Naive thymus-derived CD4-positive, alpha-beta T cell (primary cell): Measurements from ENCODE around the gene GSK3B. TPM values are rescaled to one million over a fixed set of nuclear protein-coding genes. Genes with fewer than 3 reads are reported as not detected.
A peak's percentile ranks its signal among the peaks of the same experiment; 100 is the strongest.
"Not testable (repeated sequence)": the region's sequence is repeated elsewhere in the genome, so short reads cannot be mapped to it uniquely, and the experiment has no call there.

Source experiments
- ATAC-seq: fragments of 150-1000 bp; cut with Tn5 transposase; 2 replicates; pipeline ENCODE4 v1.10.0; 2021; ENCODE audit warnings: mild to moderate bottlenecking, moderate library complexity
- CTCF ChIA-PET: fragments of 350-600 bp; sonication (Branson Sonifier 250); formaldehyde crosslinking; loops from one replicate; lab custom pipeline; 2021; ENCODE audit warnings: antibody characterized with exemption; lab: Charles Lee
- POLR2A ChIA-PET: fragments of 350-600 bp; sonication (Branson Sonifier 250); formaldehyde crosslinking; loops from one replicate; lab custom pipeline; 2021; ENCODE audit warnings: antibody characterized with exemption, inconsistent platforms; lab: Charles Lee
- DNase-seq, 9 donors: peaks; one replicate each; pipeline versions ENCODE4 v3.0.0 to v3.0.0-alpha.2; 2020 to 2022; ENCODE audit warnings: mixed read lengths in 1 of 9
- H3K27ac ChIP-seq: one replicate; pipeline ENCODE4 v1.7.0; 2013; ENCODE audit warnings: mild to moderate bottlenecking, low read depth, low read length, moderate library complexity
- H3K27me3 ChIP-seq, 2 donors: one replicate each; pipeline ENCODE4 v1.7.0; 2013; ENCODE audit warnings: low read length in 2 of 2, mild to moderate bottlenecking in 2 of 2, moderate library complexity in 2 of 2; ENCODE audit not compliant: control insufficient read depth in 2 of 2, insufficient read depth in 2 of 2
- H3K36me3 ChIP-seq, 3 experiments: 1 replicate in 2 of 3; 2 replicates in 1 of 3; pipeline ENCODE4 v1.7.0; 2013; ENCODE audit warnings: low read length in 3 of 3, mild to moderate bottlenecking in 3 of 3, moderate library complexity in 1 of 3; ENCODE audit not compliant: insufficient read depth in 3 of 3, control insufficient read depth in 2 of 3
- H3K4me1 ChIP-seq, 2 donors: one replicate each; pipeline ENCODE4 v1.7.0; 2013; ENCODE audit warnings: low read length in 2 of 2, mild to moderate bottlenecking in 2 of 2, moderate library complexity in 1 of 2; ENCODE audit not compliant: control insufficient read depth in 2 of 2, insufficient read depth in 2 of 2
- H3K4me3 ChIP-seq: 2 replicates; pipeline ENCODE4 v1.7.0; 2013; ENCODE audit warnings: mild to moderate bottlenecking, low read length
- H3K9me3 ChIP-seq, 3 experiments: 1 replicate in 2 of 3; 2 replicates in 1 of 3; pipeline ENCODE4 v1.7.0; 2013; ENCODE audit warnings: low read length in 3 of 3; ENCODE audit not compliant: control insufficient read depth in 2 of 3
- H3K27ac Mint-ChIP-seq, 9 donors: one replicate each; pipeline ENCODE4 v1.8.0; 2020 to 2022; ENCODE audit warnings: mixed read lengths in 9 of 9, mild to moderate bottlenecking in 8 of 9, moderate library complexity in 5 of 9, inconsistent platforms in 2 of 9
- H3K27me3 Mint-ChIP-seq, 5 donors: one replicate each; pipeline ENCODE4 v1.8.0; 2021 to 2022; ENCODE audit warnings: mixed read lengths in 5 of 5, mild to moderate bottlenecking in 1 of 5
- H3K36me3 Mint-ChIP-seq, 5 donors: one replicate each; pipeline ENCODE4 v1.8.0; 2020 to 2022; ENCODE audit warnings: mixed read lengths in 5 of 5, mild to moderate bottlenecking in 3 of 5, inconsistent platforms in 1 of 5
- H3K4me1 Mint-ChIP-seq, 7 donors: one replicate each; pipeline ENCODE4 v1.8.0; 2020 to 2022; ENCODE audit warnings: mixed read lengths in 7 of 7, mild to moderate bottlenecking in 3 of 7, inconsistent platforms in 1 of 7
- H3K4me3 Mint-ChIP-seq, 10 donors: one replicate each; pipeline ENCODE4 v1.8.0; 2020 to 2022; ENCODE audit warnings: mild to moderate bottlenecking in 10 of 10, mixed read lengths in 10 of 10, moderate library complexity in 6 of 10, inconsistent platforms in 2 of 10
- H3K9me3 Mint-ChIP-seq, 11 donors: one replicate each; pipeline ENCODE4 v1.8.0; 2020 to 2022; ENCODE audit warnings: mixed read lengths in 11 of 11, mild to moderate bottlenecking in 4 of 11, inconsistent platforms in 1 of 11, moderate library complexity in 1 of 11
- intact Hi-C, 2 donors: fragments of 100-400 bp; cut with micrococcal nuclease; formaldehyde crosslinking; loops; one replicate each; pipeline ENCODE4 v1.15.1; 2023
- polyA plus RNA-seq, 2 donors: library from polyadenylated mRNA; unstranded; fragments of 300-500 nt; fragmentation: Illumina TruSeq; gene quantifications; one replicate each; pipeline ENCODE4 v1.2.3, GENCODE V29; 2021
- total RNA-seq, 6 experiments: library from RNA in 5 of 6; stranded (reverse) in 5 of 6; gene quantifications; 1 replicate in 5 of 6; 2 replicates in 1 of 6; pipeline ENCODE4 v1.2.3 and lab custom pipeline; 2021 to 2026

The GSK3B gene
- total and polyA plus RNA-seq, 7 experiments from 2014 or later = 13.4 to 42.9 (median 36.0) TPM

DNA sequence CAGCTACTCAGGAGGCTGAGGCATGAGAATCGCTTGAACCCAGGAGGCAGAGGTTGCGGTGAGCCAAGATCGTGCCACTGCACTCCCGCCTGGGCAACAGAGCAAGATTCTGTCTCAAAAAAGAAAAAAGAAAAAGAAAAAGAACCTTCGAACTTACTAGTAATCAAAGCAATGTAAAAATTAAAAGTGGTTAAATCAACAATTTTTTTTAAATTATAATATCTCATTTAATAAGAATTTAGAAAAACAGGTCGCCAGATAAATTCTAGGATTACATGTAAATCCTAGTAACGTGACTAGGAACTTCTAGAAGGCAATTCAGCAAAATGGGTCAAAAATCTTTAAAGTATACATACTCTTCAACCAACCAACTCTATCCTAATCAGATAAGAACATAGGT, 37.2 kb downstream of the GSK3B start:
- peaks cover 0 to 14% (median 7%) of the 10 kb centered on the region in 11 donors for H3K9me3 Mint-ChIP-seq
- intact Hi-C loops = no loop called here
- DNase-seq (no peak), ATAC-seq (no peak)
- no peaks in the 10 kb centered on the region for H3K36me3 ChIP-seq
- CTCF ChIA-PET = no interaction called here
- H3K27me3 Mint-ChIP-seq = no peaks in the 10 kb centered on the region
- H3K4me1 ChIP-seq = peaks cover 14 to 16% of the 10 kb centered on the region in 2 donors
- H3K9me3 ChIP-seq = no peaks in the 10 kb centered on the region
- POLR2A ChIA-PET = no interaction called here
- H3K4me1 Mint-ChIP-seq = peaks cover 16 to 75% (median 70%) of the 10 kb centered on the region in 7 donors
- no peaks in the 10 kb centered on the region for H3K27me3 ChIP-seq
- H3K4me3 ChIP-seq = no peak overlapping the region
- no peak overlapping the region for H3K27ac Mint-ChIP-seq
- H3K4me3 Mint-ChIP-seq = no peak overlapping the region
- no peak overlapping the region for H3K27ac ChIP-seq
- peaks cover 0 to 32% (median 25%) of the 10 kb centered on the region in 5 donors for H3K36me3 Mint-ChIP-seq

DNA sequence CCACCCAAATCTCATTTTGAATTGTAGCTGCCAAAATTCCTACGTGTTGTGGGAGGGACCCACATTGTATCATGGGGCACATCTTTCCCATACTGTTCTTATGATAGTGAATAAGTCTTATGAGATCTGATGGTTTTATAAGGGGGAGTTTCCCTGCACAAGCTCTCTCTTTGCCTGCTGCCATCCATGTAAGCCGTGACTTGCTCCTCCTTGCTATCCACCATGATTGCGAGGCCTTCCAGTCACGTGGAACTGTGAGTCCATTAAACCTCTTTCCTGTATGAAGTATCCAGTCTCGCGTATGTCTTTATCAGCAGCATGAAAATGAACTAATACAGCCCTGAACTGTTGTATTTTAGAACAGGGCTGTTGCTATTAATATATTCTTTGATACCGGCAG, 40.6 kb downstream of the GSK3B start:
- Mint-ChIP-seq H3K27ac (peak overlapping the region in 4 of 9 donors; percentile 5 to 79 (median 38)), H3K9me3 (peaks cover 0 to 19% (median 7%) of the 10 kb centered on the region in 11 donors), H3K4me3 (peak overlapping the region in 3 of 10 donors; percentile 9 to 61 (median 40)), H3K4me1 (peaks cover 32 to 88% (median 77%) of the 10 kb centered on the region in 7 donors), H3K36me3 (peaks cover 0 to 36% (median 31%) of the 10 kb centered on the region in 5 donors)
- H3K9me3 ChIP-seq, H3K4me3 ChIP-seq, H3K27me3 ChIP-seq, ATAC-seq, H3K27ac ChIP-seq, CTCF ChIA-PET, H3K27me3 Mint-ChIP-seq, H3K36me3 ChIP-seq, DNase-seq: not testable (repeated sequence)
- POLR2A ChIA-PET = interaction anchor here (0.8 to 1.0 kb wide), 2 partner anchors 11 to 41 kb away, joined by 3 read pairs; no protein-coding TSS in a partner anchor
- H3K4me1 ChIP-seq = peaks cover 21 to 28% of the 10 kb centered on the region in 2 donors
- intact Hi-C loops = loop anchor here in 1 of 2 donors (5.0 kb wide), 1 partner anchor 39 kb away; the partner anchor contains the start of gene GSK3B

DNA sequence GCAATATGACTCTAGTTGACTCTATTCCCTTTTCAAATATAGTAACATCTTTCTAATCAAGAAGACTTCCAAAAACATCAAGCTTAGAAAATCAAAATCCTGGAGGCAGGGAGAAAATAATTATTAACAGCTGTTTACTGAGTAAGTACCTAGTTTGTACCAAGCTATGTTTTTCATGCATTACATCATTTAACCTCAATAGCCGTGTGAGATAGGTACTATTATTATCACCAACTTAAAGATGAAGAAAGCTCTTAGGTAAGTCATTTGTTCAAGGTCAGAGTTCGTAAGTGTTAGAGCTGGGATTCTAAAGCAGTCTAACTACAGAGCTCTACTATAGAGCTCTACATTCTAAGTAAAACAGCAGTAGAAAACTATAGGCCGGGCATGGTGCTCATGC, 41.6 kb downstream of the GSK3B start:
- H3K4me3 Mint-ChIP-seq = peak overlapping the region in 9 of 10 donors; percentile 0 to 72 (median 55)
- intact Hi-C loops = loop anchor here in 1 of 2 donors (5.0 kb wide), 1 partner anchor 40 kb away; the partner anchor contains the start of gene GSK3B
- no peak for DNase-seq
- POLR2A ChIA-PET = interaction anchor here (1.0 kb wide), 1 partner anchor 42 kb away, joined by 3 read pairs; no protein-coding TSS in a partner anchor
- Histone ChIP-seq H3K9me3 (no peaks in the 10 kb centered on the region), H3K4me1 (peaks cover 21 to 32% of the 10 kb centered on the region in 2 donors), H3K36me3 (no peaks in the 10 kb centered on the region), H3K27me3 (no peaks in the 10 kb centered on the region), H3K4me3 (no peak overlapping the region), H3K27ac (no peak overlapping the region)
- no peaks in the 10 kb centered on the region for H3K27me3 Mint-ChIP-seq
- ATAC-seq = no peak
- CTCF ChIA-PET = no interaction called here
- peaks cover 0 to 44% (median 33%) of the 10 kb centered on the region in 5 donors for H3K36me3 Mint-ChIP-seq
- H3K4me1 Mint-ChIP-seq = peaks cover 34 to 94% (median 81%) of the 10 kb centered on the region in 7 donors
- H3K9me3 Mint-ChIP-seq = peaks cover 0 to 29% (median 7%) of the 10 kb centered on the region in 11 donors
- H3K27ac Mint-ChIP-seq = peak overlapping the region in 5 of 9 donors; percentile 1 to 14 (median 4)

GRCh38 chr3:120052225-120052624, 42.0 kb downstream of the GSK3B start:
- Mint-ChIP-seq H3K4me3 (peak overlapping the region in 9 of 10 donors; percentile 8 to 72 (median 55)), H3K27ac (peak overlapping the region in 5 of 9 donors; percentile 2 to 24 (median 6)), H3K36me3 (peaks cover 0 to 47% (median 38%) of the 10 kb centered on the region in 5 donors), H3K27me3 (no peaks in the 10 kb centered on the region), H3K9me3 (peaks cover 0 to 33% (median 9%) of the 10 kb centered on the region in 11 donors), H3K4me1 (peaks cover 34 to 94% (median 81%) of the 10 kb centered on the region in 7 donors)
- Histone ChIP-seq H3K36me3 (no peaks in the 10 kb centered on the region), H3K4me1 (peaks cover 21 to 32% of the 10 kb centered on the region in 2 donors), H3K9me3 (no peaks in the 10 kb centered on the region), H3K27me3 (no peaks in the 10 kb centered on the region), H3K4me3 (no peak overlapping the region), H3K27ac (no peak overlapping the region)
- DNase-seq (peak in 1 of 9 donors; percentile 11), ATAC-seq (no peak)
- intact Hi-C loops = loop anchor here in 1 of 2 donors (5.0 kb wide), 1 partner anchor 40 kb away; the partner anchor contains the start of gene GSK3B
- ChIA-PET CTCF (interaction anchor here (1.3 kb wide), 1 partner anchor 95 kb away, joined by 3 read pairs; no protein-coding TSS in a partner anchor), POLR2A (no interaction called here)

DNA sequence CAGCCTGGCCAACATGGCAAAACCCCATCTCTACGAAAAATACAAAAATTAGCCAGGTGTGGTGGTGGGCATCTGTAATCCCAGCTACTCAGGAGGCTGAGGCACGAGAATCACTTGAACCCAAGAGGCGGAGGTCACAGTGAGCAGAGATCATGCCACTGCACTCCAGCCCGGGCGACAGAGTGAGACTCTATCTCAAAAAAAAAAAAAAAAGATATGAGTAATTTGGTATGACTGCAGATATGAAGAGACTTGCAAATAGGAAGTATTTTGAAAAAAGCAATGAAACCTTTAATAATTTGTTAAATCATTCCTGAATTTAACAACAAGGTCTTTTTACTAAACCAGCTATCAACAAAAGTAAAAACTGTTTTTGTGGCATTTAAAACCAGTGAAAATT, 42.7 kb downstream of the GSK3B start:
- intact Hi-C loops = loop anchor here in 1 of 2 donors (5.0 kb wide), 1 partner anchor 41 kb away; the partner anchor contains the start of gene GSK3B
- peaks cover 34 to 98% (median 83%) of the 10 kb centered on the region in 7 donors for H3K4me1 Mint-ChIP-seq
- CTCF ChIA-PET = interaction anchor here (1.3 kb wide), 1 partner anchor 96 kb away, joined by 3 read pairs; no protein-coding TSS in a partner anchor

DNA sequence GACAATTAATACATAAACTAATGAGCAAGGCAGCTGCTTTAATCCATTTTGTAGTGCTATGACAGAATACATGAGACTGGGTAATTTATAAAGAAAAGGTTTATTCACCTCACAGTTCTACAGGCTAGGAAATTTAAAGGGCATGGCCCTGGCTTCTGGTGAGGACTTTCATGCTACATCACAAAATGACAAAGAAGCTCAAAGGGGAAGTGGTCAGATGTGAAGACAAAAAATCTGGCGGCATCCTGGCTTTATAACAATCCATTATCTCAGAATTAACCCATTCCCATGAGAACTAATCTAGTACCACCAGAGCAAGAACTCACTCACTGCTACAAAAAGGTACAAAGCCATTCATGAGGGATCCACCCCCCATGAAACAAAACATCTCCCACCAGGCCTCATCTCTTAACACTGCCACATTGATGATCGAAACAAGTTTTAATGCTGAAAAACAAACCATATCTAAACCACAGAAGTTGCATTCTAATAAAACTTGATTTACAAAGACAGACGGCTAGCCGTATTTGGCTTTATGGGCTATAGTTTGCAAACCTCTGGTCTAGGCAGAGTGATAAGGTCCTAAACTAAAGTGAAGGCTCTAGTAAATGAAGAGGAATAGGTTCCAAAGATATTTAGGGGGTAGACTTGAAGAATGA, 44.2 kb downstream of the GSK3B start:
- H3K4me1 Mint-ChIP-seq = peaks cover 36 to 89% (median 75%) of the 10 kb centered on the region in 7 donors
- Histone ChIP-seq H3K36me3 (no peaks in the 10 kb centered on the region), H3K4me1 (peaks cover 21 to 32% of the 10 kb centered on the region in 2 donors), H3K9me3 (peaks cover 0 to 11% (median under 1%) of the 10 kb centered on the region in 3 experiments), H3K27me3 (no peaks in the 10 kb centered on the region), H3K27ac (no peak overlapping the region), H3K4me3 (no peak overlapping the region)
- intact Hi-C loops = loop anchor here in 1 of 2 donors (5.0 kb wide), 1 partner anchor 42 kb away; the partner anchor contains the start of gene GSK3B
- no peaks in the 10 kb centered on the region for H3K27me3 Mint-ChIP-seq
- DNase-seq = no peak
- H3K36me3 Mint-ChIP-seq = peaks cover 5 to 55% (median 40%) of the 10 kb centered on the region in 5 donors
- peak; percentile 45 for ATAC-seq
- peak overlapping the region in 8 of 9 donors; percentile 5 to 69 (median 38) for H3K27ac Mint-ChIP-seq
- H3K4me3 Mint-ChIP-seq = peak overlapping the region in 9 of 10 donors; percentile 6 to 62 (median 46)
- CTCF ChIA-PET = no interaction called here
- POLR2A ChIA-PET = no interaction called here
- peaks cover 6 to 55% (median 23%) of the 10 kb centered on the region in 11 donors for H3K9me3 Mint-ChIP-seq

More for the DNA sequence above, 42.7 kb downstream of the GSK3B start:
- DNase-seq, POLR2A ChIA-PET, H3K36me3 ChIP-seq, H3K27me3 Mint-ChIP-seq, H3K27me3 ChIP-seq, H3K9me3 ChIP-seq, H3K4me3 ChIP-seq, H3K27ac ChIP-seq, ATAC-seq: not testable (repeated sequence)
- Mint-ChIP-seq H3K4me3 (peak overlapping the region in 2 of 10 donors; percentile 53 to 61), H3K27ac (peak overlapping the region in 1 of 9 donors; percentile 2), H3K36me3 (peaks cover 0 to 49% (median 42%) of the 10 kb centered on the region in 5 donors), H3K9me3 (peaks cover 0 to 40% (median 12%) of the 10 kb centered on the region in 11 donors)
- peaks cover 21 to 32% of the 10 kb centered on the region in 2 donors for H3K4me1 ChIP-seq
